H1 (cell line): ENCODE data around the gene MBTPS1. TPM values are rescaled to one million over a fixed set of nuclear protein-coding genes. Genes with fewer than 3 reads are reported as not detected.

Experiments used
- BRCA1 ChIP-seq: IDR thresholded peaks from 2 replicates; pipeline ENCODE4 v1.6.1; 2012; ENCODE audit warnings: low read depth, low read length, improper control_type of control experiment
- RFX5 ChIP-seq: IDR thresholded peaks from 2 replicates; pipeline ENCODE4 v1.6.1; 2011; ENCODE audit warnings: low read depth, low read length, improper control_type of control experiment, borderline replicate concordance
- SP2 ChIP-seq: IDR thresholded peaks from 2 replicates; pipeline ENCODE4 v1.6.1; 2012; ENCODE audit warnings: mild to moderate bottlenecking, low read length, inconsistent platforms
- TEAD4 ChIP-seq: IDR thresholded peaks from 2 replicates; pipeline ENCODE4 v1.6.1; 2012; ENCODE audit warnings: low read depth, low read length, inconsistent platforms, mixed read lengths
- polyA plus RNA-seq, 7 experiments: library from polyadenylated mRNA; depleted of rRNA in 3 of 7; stranded (reverse) in 5 of 7; unstranded in 2 of 7; fragments of >200 nt in 5 of 7; fragments of 200-250 nt in 2 of 7; gene quantifications; 1 replicate in 5 of 7; 2 replicates in 1 of 7; 4 replicates in 1 of 7; pipeline versions ENCODE4 v1.2.1 to v1.2.3, GENCODE V29; 2011 to 2013; ENCODE audit warnings: missing spikeins in 2 of 7, mixed read lengths in 2 of 7
- total RNA-seq: library from RNA; stranded (reverse); fragmentation: NEBNext Ultra II Directional; extraction: Animal tissue kit (Norgen Biotek cat#: 25700); gene quantifications from 2 replicates; pipeline ENCODE4 v1.2.1, GENCODE V29; 2021
- TF ChIP-seq, protein P1 (sequence below): fragments of 300-600 bp; sonication (generic); IDR thresholded peaks from 2 replicates; pipeline ENCODE4 v1.7.1; 2012; ENCODE audit warnings: low read length, moderate library complexity, mild to moderate bottlenecking, inconsistent platforms; ENCODE audit not compliant: insufficient replicate concordance

The MBTPS1 gene
- total and polyA plus RNA-seq, 2 of the 8 experiments (the other 6 are each of a cell fraction or from before 2014, with no cell fraction given): 30.6 to 53.3 TPM

DNA sequence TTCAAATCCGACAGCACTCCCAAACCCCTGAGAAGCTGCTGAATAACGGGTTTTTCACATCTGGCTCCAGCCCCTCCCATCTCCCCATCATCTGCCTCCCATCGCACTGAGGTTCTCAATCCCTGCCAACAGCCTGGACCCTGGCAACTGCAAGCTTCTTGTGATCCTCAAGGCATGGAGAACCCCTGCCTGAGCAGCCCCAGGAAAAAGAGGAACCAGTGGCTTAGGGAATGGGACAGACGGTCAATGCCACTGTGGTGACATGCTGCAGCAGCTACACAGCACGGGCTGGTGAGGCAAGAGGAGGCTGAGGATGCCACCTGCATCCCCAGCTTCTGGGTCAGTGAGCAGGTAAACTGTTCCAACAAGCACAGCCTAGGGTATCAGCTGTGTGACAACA lies 3.3 kb upstream of the MBTPS1 start (continued):
- TF ChIP-seq, protein P1, sequence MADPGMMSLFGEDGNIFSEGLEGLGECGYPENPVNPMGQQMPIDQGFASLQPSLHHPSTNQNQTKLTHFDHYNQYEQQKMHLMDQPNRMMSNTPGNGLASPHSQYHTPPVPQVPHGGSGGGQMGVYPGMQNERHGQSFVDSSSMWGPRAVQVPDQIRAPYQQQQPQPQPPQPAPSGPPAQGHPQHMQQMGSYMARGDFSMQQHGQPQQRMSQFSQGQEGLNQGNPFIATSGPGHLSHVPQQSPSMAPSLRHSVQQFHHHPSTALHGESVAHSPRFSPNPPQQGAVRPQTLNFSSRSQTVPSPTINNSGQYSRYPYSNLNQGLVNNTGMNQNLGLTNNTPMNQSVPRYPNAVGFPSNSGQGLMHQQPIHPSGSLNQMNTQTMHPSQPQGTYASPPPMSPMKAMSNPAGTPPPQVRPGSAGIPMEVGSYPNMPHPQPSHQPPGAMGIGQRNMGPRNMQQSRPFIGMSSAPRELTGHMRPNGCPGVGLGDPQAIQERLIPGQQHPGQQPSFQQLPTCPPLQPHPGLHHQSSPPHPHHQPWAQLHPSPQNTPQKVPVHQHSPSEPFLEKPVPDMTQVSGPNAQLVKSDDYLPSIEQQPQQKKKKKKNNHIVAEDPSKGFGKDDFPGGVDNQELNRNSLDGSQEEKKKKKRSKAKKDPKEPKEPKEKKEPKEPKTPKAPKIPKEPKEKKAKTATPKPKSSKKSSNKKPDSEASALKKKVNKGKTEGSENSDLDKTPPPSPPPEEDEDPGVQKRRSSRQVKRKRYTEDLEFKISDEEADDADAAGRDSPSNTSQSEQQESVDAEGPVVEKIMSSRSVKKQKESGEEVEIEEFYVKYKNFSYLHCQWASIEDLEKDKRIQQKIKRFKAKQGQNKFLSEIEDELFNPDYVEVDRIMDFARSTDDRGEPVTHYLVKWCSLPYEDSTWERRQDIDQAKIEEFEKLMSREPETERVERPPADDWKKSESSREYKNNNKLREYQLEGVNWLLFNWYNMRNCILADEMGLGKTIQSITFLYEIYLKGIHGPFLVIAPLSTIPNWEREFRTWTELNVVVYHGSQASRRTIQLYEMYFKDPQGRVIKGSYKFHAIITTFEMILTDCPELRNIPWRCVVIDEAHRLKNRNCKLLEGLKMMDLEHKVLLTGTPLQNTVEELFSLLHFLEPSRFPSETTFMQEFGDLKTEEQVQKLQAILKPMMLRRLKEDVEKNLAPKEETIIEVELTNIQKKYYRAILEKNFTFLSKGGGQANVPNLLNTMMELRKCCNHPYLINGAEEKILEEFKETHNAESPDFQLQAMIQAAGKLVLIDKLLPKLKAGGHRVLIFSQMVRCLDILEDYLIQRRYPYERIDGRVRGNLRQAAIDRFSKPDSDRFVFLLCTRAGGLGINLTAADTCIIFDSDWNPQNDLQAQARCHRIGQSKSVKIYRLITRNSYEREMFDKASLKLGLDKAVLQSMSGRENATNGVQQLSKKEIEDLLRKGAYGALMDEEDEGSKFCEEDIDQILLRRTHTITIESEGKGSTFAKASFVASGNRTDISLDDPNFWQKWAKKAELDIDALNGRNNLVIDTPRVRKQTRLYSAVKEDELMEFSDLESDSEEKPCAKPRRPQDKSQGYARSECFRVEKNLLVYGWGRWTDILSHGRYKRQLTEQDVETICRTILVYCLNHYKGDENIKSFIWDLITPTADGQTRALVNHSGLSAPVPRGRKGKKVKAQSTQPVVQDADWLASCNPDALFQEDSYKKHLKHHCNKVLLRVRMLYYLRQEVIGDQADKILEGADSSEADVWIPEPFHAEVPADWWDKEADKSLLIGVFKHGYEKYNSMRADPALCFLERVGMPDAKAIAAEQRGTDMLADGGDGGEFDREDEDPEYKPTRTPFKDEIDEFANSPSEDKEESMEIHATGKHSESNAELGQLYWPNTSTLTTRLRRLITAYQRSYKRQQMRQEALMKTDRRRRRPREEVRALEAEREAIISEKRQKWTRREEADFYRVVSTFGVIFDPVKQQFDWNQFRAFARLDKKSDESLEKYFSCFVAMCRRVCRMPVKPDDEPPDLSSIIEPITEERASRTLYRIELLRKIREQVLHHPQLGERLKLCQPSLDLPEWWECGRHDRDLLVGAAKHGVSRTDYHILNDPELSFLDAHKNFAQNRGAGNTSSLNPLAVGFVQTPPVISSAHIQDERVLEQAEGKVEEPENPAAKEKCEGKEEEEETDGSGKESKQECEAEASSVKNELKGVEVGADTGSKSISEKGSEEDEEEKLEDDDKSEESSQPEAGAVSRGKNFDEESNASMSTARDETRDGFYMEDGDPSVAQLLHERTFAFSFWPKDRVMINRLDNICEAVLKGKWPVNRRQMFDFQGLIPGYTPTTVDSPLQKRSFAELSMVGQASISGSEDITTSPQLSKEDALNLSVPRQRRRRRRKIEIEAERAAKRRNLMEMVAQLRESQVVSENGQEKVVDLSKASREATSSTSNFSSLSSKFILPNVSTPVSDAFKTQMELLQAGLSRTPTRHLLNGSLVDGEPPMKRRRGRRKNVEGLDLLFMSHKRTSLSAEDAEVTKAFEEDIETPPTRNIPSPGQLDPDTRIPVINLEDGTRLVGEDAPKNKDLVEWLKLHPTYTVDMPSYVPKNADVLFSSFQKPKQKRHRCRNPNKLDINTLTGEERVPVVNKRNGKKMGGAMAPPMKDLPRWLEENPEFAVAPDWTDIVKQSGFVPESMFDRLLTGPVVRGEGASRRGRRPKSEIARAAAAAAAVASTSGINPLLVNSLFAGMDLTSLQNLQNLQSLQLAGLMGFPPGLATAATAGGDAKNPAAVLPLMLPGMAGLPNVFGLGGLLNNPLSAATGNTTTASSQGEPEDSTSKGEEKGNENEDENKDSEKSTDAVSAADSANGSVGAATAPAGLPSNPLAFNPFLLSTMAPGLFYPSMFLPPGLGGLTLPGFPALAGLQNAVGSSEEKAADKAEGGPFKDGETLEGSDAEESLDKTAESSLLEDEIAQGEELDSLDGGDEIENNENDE: no peak
- TF ChIP-seq SP2: no peak
- TF ChIP-seq RFX5: no peak
- TF ChIP-seq TEAD4: no peak
- no peak for TF ChIP-seq BRCA1
- TF ChIP-seq, all 59 proteins: peak for 0
